AG04449 (cell line): ENCODE measurements around the gene EHBP1L1.

ENCODE experiments used
- CTCF ChIA-PET: fragments of 350-600 bp; formaldehyde crosslinking; extraction: SDS; loops from one replicate; lab custom pipeline; 2021; ENCODE audit warnings: antibody characterized with exemption; lab: Yijun Ruan, JAX
- POLR2A ChIA-PET: fragments of 400-600, 350-600 bp; formaldehyde crosslinking; extraction: SDS; loops from one replicate; lab custom pipeline; 2020; ENCODE audit warnings: antibody characterized with exemption, inconsistent platforms; lab: Yijun Ruan, JAX
- DNase-seq: peaks from one replicate; pipeline ENCODE4 v3.0.0-alpha.2; 2010; ENCODE audit warnings: low read depth, low spot score
- H3K4me3 ChIP-seq: 2 replicates; pipeline ENCODE4 v1.5.1; 2011; ENCODE audit warnings: low read depth, mild to moderate bottlenecking, control low read depth, low read length
- CTCF ChIP-seq: IDR thresholded peaks from one replicate; pipeline ENCODE4 v1.5.1; 2011; ENCODE audit warnings: mild to moderate bottlenecking, moderate library complexity, low read length, control low read depth, inconsistent platforms; ENCODE audit not compliant: insufficient read depth; ENCODE audit errors: missing control alignments

Gene EHBP1L1

GRCh38 chr11:65574109-65574810 lies 1.6 kb upstream of the EHBP1L1 start:
- ChIA-PET CTCF (interaction anchor here (1.0 to 16.3 kb wide), 10 partner anchors 12 to 43 kb away, joined by 3 to 207 read pairs (median 22); no protein-coding TSS in a partner anchor), POLR2A (interaction anchor here (1.1 to 4.6 kb wide), 2 partner anchors 34 to 49 kb away, joined by 3 to 28 read pairs; partner anchors contain the start of gene SCYL1)
- H3K4me3 ChIP-seq: peak overlapping the region; percentile 89
- DNase-seq: peak; percentile 54
- peak; percentile 54 for TF ChIP-seq CTCF

GRCh38 chr11:65574811-65575567 lies 864 bp upstream of the EHBP1L1 start:
- DNase-seq: no peak
- peak overlapping the region; percentile 68 for H3K4me3 ChIP-seq
- ChIA-PET POLR2A (interaction anchor here (1.1 kb wide), 1 partner anchor 78 kb away, joined by 4 read pairs; no protein-coding TSS in a partner anchor), CTCF (interaction anchor here (1.0 to 5.3 kb wide), 6 partner anchors 11 to 34 kb away, joined by 3 to 60 read pairs (median 22); partner anchors contain the start of gene KCNK7)
- TF ChIP-seq CTCF: no peak

- H3K4me3 ChIP-seq: peak overlapping the region; percentile 68
- no peak for DNase-seq
- ChIA-PET POLR2A (interaction anchor here (0.7 to 2.8 kb wide), 7 partner anchors 11 to 153 kb away, joined by 3 to 18 read pairs (median 4); partner anchors contain the start of genes NEAT1 and SIPA1), CTCF (interaction anchor here (1.0 to 5.3 kb wide), 7 partner anchors 10 to 46 kb away, joined by 3 to 60 read pairs (median 9); partner anchors contain the start of gene KCNK7)
- TF ChIP-seq CTCF: no peak
Measured at GRCh38 chr11:65576232-65576866, 496 bp downstream of the EHBP1L1 start.

GRCh38 chr11:65576867-65577755 lies 1.3 kb downstream of the EHBP1L1 start:
- no peak for DNase-seq
- peak overlapping the region; percentile 68 for H3K4me3 ChIP-seq
- ChIA-PET POLR2A (interaction anchor here (0.7 to 2.8 kb wide), 6 partner anchors 10 to 154 kb away, joined by 3 to 18 read pairs (median 5); partner anchors contain the start of genes NEAT1 and SIPA1), CTCF (interaction anchor here (0.9 to 5.3 kb wide), 9 partner anchors 9 to 56 kb away, joined by 3 to 60 read pairs (median 5); partner anchors contain the start of gene KCNK7)
- TF ChIP-seq CTCF: no peak

- no peak for TF ChIP-seq CTCF
Measured at GRCh38 chr11:65577756-65578109, 1.9 kb downstream of the EHBP1L1 start.

More at GRCh38 chr11:65577756-65578109, 1.9 kb downstream of the EHBP1L1 start:
- ChIA-PET CTCF (interaction anchor here (0.9 to 5.3 kb wide), 5 partner anchors 9 to 56 kb away, joined by 3 to 60 read pairs (median 34); partner anchors contain the start of gene KCNK7), POLR2A (interaction anchor here (0.9 to 2.8 kb wide), 3 partner anchors 9 to 100 kb away, joined by 3 to 18 read pairs (median 10); no protein-coding TSS in a partner anchor)
- DNase-seq: no peak
- peak overlapping the region; percentile 68; the same call in 1 of the 2 replicates for H3K4me3 ChIP-seq
